Endodermal cell (in vitro differentiated cells): ENCODE data around the gene CISH. TPM values are rescaled to one million over a fixed set of nuclear protein-coding genes. Genes with fewer than 3 reads are reported as not detected.
A peak's percentile ranks its signal among the peaks of the same experiment; 100 is the strongest.

ENCODE experiments used
- DNase-seq: peaks from one replicate; pipeline ENCODE4 v3.0.0-alpha.2; 2017
- H3K27ac ChIP-seq: 2 replicates; pipeline ENCODE4 v1.5.1; 2013; ENCODE audit warnings: mild to moderate bottlenecking, low read depth, low read length, moderate library complexity
- H3K27me3 ChIP-seq: 2 replicates; pipeline ENCODE4 v1.6.1; 2013; ENCODE audit warnings: mild to moderate bottlenecking, low read length, moderate library complexity; ENCODE audit not compliant: insufficient read depth, control insufficient read depth, poor library complexity, severe bottlenecking
- H3K36me3 ChIP-seq: 2 replicates; pipeline ENCODE4 v1.7.0; 2013; ENCODE audit warnings: mild to moderate bottlenecking, low read length, moderate library complexity; ENCODE audit not compliant: control insufficient read depth, insufficient read depth
- H3K4me1 ChIP-seq: one replicate; pipeline ENCODE4 v1.7.0; 2013; ENCODE audit warnings: low read length; ENCODE audit not compliant: control insufficient read depth, insufficient read depth
- H3K4me3 ChIP-seq: 2 replicates; pipeline ENCODE4 v1.5.1; 2013; ENCODE audit warnings: mild to moderate bottlenecking, low read length, moderate library complexity
- H3K9ac ChIP-seq: 2 replicates; pipeline ENCODE4 v1.6.1; 2013; ENCODE audit warnings: mild to moderate bottlenecking, low read length, moderate library complexity; ENCODE audit not compliant: poor library complexity, severe bottlenecking; ENCODE audit errors: extremely low read depth
- H3K9me3 ChIP-seq: 2 replicates; pipeline ENCODE4 v1.6.1; 2013; ENCODE audit warnings: mild to moderate bottlenecking, low read length, moderate library complexity; ENCODE audit not compliant: control insufficient read depth
- H3K27ac Mint-ChIP-seq: 2 replicates; pipeline ENCODE4 v1.8.0; 2020; ENCODE audit warnings: mixed read lengths
- H3K27me3 Mint-ChIP-seq: 2 replicates; pipeline ENCODE4 v1.8.0; 2021; ENCODE audit warnings: mild to moderate bottlenecking, mixed read lengths; ENCODE audit not compliant: insufficient read depth
- H3K36me3 Mint-ChIP-seq: 2 replicates; pipeline ENCODE4 v1.8.0; 2020; ENCODE audit warnings: low read depth, mixed read lengths
- H3K4me1 Mint-ChIP-seq: 2 replicates; pipeline ENCODE4 v1.8.0; 2020; ENCODE audit warnings: mixed read lengths
- H3K4me3 Mint-ChIP-seq: 2 replicates; pipeline ENCODE4 v1.8.0; 2020; ENCODE audit warnings: mild to moderate bottlenecking, moderate library complexity, mixed read lengths
- H3K9me3 Mint-ChIP-seq: 2 replicates; pipeline ENCODE4 v1.8.0; 2020; ENCODE audit warnings: mild to moderate bottlenecking, mixed read lengths
- CTCF ChIP-seq: fragments of 200-600 bp; sonication (generic); conservative IDR thresholded peaks from 2 replicates; pipeline ENCODE4 v1.5.0; 2021; ENCODE audit warnings: antibody characterized with exemption, mild to moderate bottlenecking
- WGBS, 2 experiments: methylation state at CpG; one replicate each; pipeline versions ENCODE4 v1.1.5 to v1.1.7; 2013; ENCODE audit warnings: missing lambda C conversion rate in 2 of 2, mixed read lengths in 1 of 2; ENCODE audit not compliant: insufficient coverage in 1 of 2, insufficient read length in 1 of 2; 5-methylcytosine and 5-hydroxymethylcytosine counted together
- total RNA-seq, 2 donors: library from RNA; stranded (reverse); fragmentation: NEBNext Ultra II Directional in 1 of 2; extraction: Animal tissue kit (Norgen Biotek cat#: 25700) in 1 of 2; gene quantifications; 2 replicates in 1 of 2; 3 replicates in 1 of 2; pipeline ENCODE4 v1.2.1, GENCODE V29; 2021

CISH gene
- total RNA-seq, 2 donors from 2014 or later: 1.2 to 2.0 TPM

- Mint-ChIP-seq H3K27me3 (no peaks in the 10 kb centered on the region), H3K4me3 (no peak overlapping the region), H3K27ac (no peak overlapping the region), H3K4me1 (peaks cover 30% of the 10 kb centered on the region), H3K9me3 (no peaks in the 10 kb centered on the region), H3K36me3 (no peaks in the 10 kb centered on the region)
- no peaks in the 10 kb centered on the region for H3K27me3 ChIP-seq
- H3K9ac ChIP-seq: no peak overlapping the region
- no peak overlapping the region for H3K4me3 ChIP-seq
- TF ChIP-seq CTCF: no peak
- no peaks in the 10 kb centered on the region for H3K36me3 ChIP-seq
- no peak overlapping the region for H3K27ac ChIP-seq
- DNase-seq: no peak
- no peaks in the 10 kb centered on the region for H3K9me3 ChIP-seq
- WGBS, 2 experiments: 93 to 100% methylated on average over 3 of the region's 3 CpGs
- H3K4me1 ChIP-seq: peaks cover 11% of the 10 kb centered on the region
Measured at GRCh38 chr3:50628601-50629000, 17.0 kb upstream of the CISH start.

GRCh38 chr3:50627407-50628051 is 16.0 kb upstream of the CISH start:
- peak; percentile 91 for DNase-seq
- TF ChIP-seq CTCF: peak; percentile 79
- Mint-ChIP-seq H3K4me1 (peaks cover 34% of the 10 kb centered on the region), H3K36me3 (no peaks in the 10 kb centered on the region), H3K9me3 (no peaks in the 10 kb centered on the region), H3K27me3 (no peaks in the 10 kb centered on the region), H3K4me3 (no peak overlapping the region), H3K27ac (no peak overlapping the region)
- Histone ChIP-seq H3K4me3 (no peak overlapping the region), H3K9me3 (no peaks in the 10 kb centered on the region), H3K4me1 (peaks cover 20% of the 10 kb centered on the region), H3K36me3 (no peaks in the 10 kb centered on the region), H3K27me3 (no peaks in the 10 kb centered on the region), H3K27ac (no peak overlapping the region), H3K9ac (no peak overlapping the region)
- 47 to 56% methylated on average over 5 to 6 of the region's 6 CpGs for WGBS, 2 experiments

GRCh38 chr3:50626401-50626800 is 14.8 kb upstream of the CISH start:
- no peaks in the 10 kb centered on the region for H3K9me3 Mint-ChIP-seq
- H3K9me3 ChIP-seq: no peaks in the 10 kb centered on the region
- H3K4me3 Mint-ChIP-seq: no peak overlapping the region
- WGBS, 2 experiments: 77 to 92% methylated on average over 2 to 3 of the region's 3 CpGs
- no peaks in the 10 kb centered on the region for H3K27me3 Mint-ChIP-seq
- no peak for TF ChIP-seq CTCF
- no peak overlapping the region for H3K27ac ChIP-seq
- peaks cover 35% of the 10 kb centered on the region for H3K4me1 Mint-ChIP-seq
- no peak overlapping the region for H3K27ac Mint-ChIP-seq
- H3K27me3 ChIP-seq: no peaks in the 10 kb centered on the region
- H3K9ac ChIP-seq: no peak overlapping the region
- no peaks in the 10 kb centered on the region for H3K36me3 Mint-ChIP-seq
- DNase-seq: no peak
- H3K36me3 ChIP-seq: no peaks in the 10 kb centered on the region
- no peak overlapping the region for H3K4me3 ChIP-seq
- H3K4me1 ChIP-seq: peaks cover 23% of the 10 kb centered on the region
